A172 (cell line): Measurements from ENCODE around the gene DZIP1. TPM values are rescaled to one million over a fixed set of nuclear protein-coding genes. Genes with fewer than 3 reads are reported as not detected.

Source experiments
- DNase-seq: peaks from one replicate; pipeline ENCODE4 v3.0.0-alpha.2; 2015; ENCODE audit warnings: low spot score
- total RNA-seq: library from RNA; depleted of rRNA; stranded (reverse); fragments of >200 nt; shearing (Covaris generic); gene quantifications from 2 replicates; pipeline ENCODE4 v1.2.3, GENCODE V29; 2014

Gene DZIP1
- total RNA-seq, 1 experiment from 2014 or later, result 35.0 TPM

- DNase-seq, result no peak
These were observed 1.5 kb downstream of the DZIP1 start for GRCh38 chr13:95642999-95643398.

- DNase-seq, result no peak
These were observed 2.4 kb downstream of the DZIP1 start for GRCh38 chr13:95642028-95642621.

GRCh38 chr13:95641291-95642027 lies 3.0 kb downstream of the DZIP1 start:
- no peak for DNase-seq

GRCh38 chr13:95636853-95637252 lies 7.7 kb downstream of the DZIP1 start:
- DNase-seq, result no peak

GRCh38 chr13:95630593-95630992 lies 13.9 kb downstream of the DZIP1 start:
- DNase-seq, result no peak

GRCh38 chr13:95629071-95629470 lies 15.4 kb downstream of the DZIP1 start:
- no peak for DNase-seq

GRCh38 chr13:95628488-95628887 lies 16.0 kb downstream of the DZIP1 start:
- DNase-seq, result no peak

- DNase-seq, result no peak
These were observed 16.9 kb downstream of the DZIP1 start for GRCh38 chr13:95627590-95627989.

GRCh38 chr13:95626768-95627167 lies 17.7 kb downstream of the DZIP1 start:
- no peak for DNase-seq

- peak; percentile 35 for DNase-seq
These were observed 20.5 kb downstream of the DZIP1 start for GRCh38 chr13:95624020-95624419.

- no peak for DNase-seq
These were observed 21.4 kb downstream of the DZIP1 start for GRCh38 chr13:95623141-95623540.

GRCh38 chr13:95620825-95621498 lies 23.5 kb downstream of the DZIP1 start:
- no peak for DNase-seq

GRCh38 chr13:95620030-95620824 lies 24.3 kb downstream of the DZIP1 start:
- no peak for DNase-seq

- DNase-seq, result no peak
These were observed 29.0 kb downstream of the DZIP1 start for GRCh38 chr13:95615539-95615938.

- DNase-seq, result no peak
These were observed 29.8 kb downstream of the DZIP1 start for GRCh38 chr13:95614641-95615245.

GRCh38 chr13:95608640-95609323 lies 35.7 kb downstream of the DZIP1 start:
- no peak for DNase-seq

- peak; percentile 73 for DNase-seq
These were observed 37.1 kb downstream of the DZIP1 start for GRCh38 chr13:95607366-95607765.

GRCh38 chr13:95605448-95606125 lies 38.9 kb downstream of the DZIP1 start:
- no peak for DNase-seq

GRCh38 chr13:95604556-95604915 lies 40.0 kb downstream of the DZIP1 start:
- DNase-seq, result no peak

- peak; percentile 52 for DNase-seq
These were observed 40.5 kb downstream of the DZIP1 start for GRCh38 chr13:95603887-95604555.
